GM13976 (cell line): ENCODE measurements around the gene GINS2.
A peak's percentile ranks its signal among the peaks of the same experiment; 100 is the strongest.

Experiments used
- DNase-seq: peaks from one replicate; pipeline ENCODE4 v3.0.0; 2012; ENCODE audit warnings: low spot score
- in situ Hi-C: fragments of 300-500 bp; cut with MboI; formaldehyde crosslinking; loops from one replicate; pipeline ENCODE4 v1.12.0; 2022; ENCODE audit warnings: low sequenced_read_pairs, mixed read lengths, inconsistent platforms; ENCODE audit not compliant: unreplicated experiment
- TF ChIP-seq, protein P1 (sequence below): IDR thresholded peaks from 2 replicates; pipeline ENCODE4 v1.5.1; 2012; ENCODE audit warnings: borderline replicate concordance, mild to moderate bottlenecking; ENCODE audit not compliant: insufficient read depth; ENCODE audit errors: extremely low read depth, missing control alignments, control extremely low read depth

Gene GINS2

DNA sequence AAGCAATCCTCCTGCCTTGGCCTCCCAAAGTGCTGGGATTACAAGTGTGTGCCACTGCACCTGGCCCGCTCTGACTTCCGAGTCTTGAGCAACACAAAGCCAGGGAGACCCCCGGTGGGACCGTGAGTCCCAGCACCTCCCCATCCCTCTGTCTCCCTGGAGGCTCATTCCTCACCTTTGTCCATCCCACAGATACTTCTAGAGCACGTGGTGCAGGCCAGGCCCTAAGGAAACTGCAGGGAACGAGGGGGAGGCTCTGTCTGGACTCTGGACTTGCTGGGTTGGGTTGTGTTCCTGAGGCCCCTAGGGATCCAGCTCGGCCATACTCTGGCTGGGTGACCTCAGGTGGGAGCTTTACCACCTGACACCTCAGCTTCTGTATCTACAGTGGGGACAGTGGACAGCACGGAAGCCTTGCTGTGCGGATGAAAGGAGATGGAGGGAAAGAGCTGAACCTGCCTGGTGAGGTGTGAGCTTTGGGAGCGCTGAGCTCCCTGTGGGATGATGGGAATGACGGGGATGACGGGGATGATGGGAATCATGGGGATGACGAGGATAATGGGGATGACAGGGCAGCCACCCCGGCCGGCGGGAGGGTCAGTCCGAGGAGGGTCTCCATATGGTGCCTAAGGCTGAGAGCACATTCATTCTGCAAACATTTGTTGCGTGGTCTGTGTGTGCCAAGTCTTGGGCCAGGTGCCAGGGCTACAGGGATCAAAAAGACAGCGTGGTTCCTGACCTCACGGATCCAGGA, 35.5 kb upstream of the GINS2 start:
- TF ChIP-seq, protein P1, sequence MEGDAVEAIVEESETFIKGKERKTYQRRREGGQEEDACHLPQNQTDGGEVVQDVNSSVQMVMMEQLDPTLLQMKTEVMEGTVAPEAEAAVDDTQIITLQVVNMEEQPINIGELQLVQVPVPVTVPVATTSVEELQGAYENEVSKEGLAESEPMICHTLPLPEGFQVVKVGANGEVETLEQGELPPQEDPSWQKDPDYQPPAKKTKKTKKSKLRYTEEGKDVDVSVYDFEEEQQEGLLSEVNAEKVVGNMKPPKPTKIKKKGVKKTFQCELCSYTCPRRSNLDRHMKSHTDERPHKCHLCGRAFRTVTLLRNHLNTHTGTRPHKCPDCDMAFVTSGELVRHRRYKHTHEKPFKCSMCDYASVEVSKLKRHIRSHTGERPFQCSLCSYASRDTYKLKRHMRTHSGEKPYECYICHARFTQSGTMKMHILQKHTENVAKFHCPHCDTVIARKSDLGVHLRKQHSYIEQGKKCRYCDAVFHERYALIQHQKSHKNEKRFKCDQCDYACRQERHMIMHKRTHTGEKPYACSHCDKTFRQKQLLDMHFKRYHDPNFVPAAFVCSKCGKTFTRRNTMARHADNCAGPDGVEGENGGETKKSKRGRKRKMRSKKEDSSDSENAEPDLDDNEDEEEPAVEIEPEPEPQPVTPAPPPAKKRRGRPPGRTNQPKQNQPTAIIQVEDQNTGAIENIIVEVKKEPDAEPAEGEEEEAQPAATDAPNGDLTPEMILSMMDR = no peak
- in situ Hi-C loops = no loop called here
- no peak for DNase-seq

DNA sequence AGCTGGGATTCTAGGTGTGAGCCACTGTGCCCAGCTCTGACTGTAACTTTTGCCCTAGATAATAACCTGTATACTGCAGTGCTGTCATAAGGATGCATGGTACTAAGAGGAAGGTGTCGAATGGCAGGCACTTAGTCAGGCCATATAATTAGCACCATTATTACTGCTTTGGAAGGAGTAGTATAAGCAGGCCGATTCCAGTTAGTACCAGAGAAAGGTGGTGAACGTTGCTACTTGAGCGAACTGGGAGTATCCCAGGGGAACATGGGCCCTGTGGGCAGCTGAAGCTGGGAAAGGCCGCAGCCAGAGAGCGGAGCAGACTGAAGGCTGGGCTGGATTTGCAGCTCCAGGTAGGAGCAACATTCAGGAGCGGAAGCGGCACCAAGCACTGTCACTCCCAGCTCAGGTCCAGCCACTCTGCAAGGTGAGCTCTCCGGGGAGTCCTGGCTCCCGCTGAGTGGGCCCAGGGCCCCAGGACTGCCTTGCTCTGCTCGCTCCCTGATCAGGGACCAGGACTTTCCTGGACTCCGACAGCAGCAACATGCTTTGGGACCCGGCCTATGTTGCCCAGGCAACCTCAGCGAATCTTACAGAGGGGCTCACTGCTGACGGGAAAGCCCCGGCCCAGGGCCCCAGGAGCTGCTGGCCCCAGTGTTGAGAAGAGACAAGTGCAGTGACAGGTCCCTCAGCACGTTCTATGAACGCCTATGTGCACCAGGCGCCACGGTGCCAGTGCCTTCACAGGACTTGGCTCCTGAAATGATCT, 33.6 kb upstream of the GINS2 start:
- TF ChIP-seq, protein P1 = no peak
- no peak for DNase-seq
- in situ Hi-C loops = no loop called here

DNA sequence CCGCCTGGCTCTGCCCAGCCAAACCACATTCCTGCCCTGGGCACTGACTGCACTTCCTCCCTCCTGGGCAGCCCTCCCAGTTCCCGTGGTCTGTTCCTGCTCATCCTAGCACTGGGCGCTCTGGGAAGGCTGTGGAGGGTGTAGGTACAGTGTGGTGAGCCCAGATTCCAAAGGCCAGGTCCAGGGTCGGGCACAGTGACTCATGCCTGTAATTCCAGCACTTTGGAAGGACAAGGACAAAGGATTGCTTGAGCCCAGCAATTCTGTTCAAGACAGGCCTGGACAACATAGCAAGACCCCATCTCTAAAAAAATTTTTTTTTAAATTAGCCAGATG, 31.5 kb upstream of the GINS2 start:
- TF ChIP-seq, protein P1 = no peak
- no peak for DNase-seq
- in situ Hi-C loops = no loop called here

DNA sequence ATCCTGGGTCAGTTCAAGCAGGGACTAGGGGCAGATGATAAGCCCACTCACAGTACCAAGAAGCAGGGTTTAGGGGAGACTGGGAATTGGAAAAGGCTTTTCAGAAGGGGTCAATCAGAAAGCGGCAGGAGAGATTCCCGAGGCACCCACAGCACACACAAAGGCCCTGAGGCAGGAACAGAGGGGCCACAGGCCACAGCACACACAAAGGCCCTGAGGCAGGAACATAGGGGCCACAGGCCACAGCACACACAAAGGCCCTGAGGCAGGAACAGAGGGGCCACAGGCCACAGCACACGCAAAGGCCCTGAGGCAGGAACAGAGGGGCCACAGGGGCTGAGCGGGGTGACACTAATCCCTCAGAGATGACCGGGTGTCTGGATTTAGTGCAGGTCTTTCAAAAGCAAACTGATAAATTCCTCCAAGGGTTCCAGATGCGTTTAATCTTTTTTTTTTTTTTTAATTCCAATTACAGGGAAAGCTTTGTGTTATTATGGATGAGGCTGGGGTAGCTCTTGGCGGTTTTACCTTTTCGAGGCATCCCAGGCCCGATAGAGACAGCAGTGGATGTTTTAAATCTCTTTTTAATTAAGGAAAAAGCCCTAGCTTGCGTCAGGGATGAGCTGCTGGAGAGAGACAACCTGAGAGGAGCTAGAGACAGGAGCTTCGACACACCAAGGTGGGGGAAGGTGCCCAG, 31.0 kb upstream of the GINS2 start:
- TF ChIP-seq, protein P1 = no peak
- in situ Hi-C loops = no loop called here
- no peak for DNase-seq

DNA sequence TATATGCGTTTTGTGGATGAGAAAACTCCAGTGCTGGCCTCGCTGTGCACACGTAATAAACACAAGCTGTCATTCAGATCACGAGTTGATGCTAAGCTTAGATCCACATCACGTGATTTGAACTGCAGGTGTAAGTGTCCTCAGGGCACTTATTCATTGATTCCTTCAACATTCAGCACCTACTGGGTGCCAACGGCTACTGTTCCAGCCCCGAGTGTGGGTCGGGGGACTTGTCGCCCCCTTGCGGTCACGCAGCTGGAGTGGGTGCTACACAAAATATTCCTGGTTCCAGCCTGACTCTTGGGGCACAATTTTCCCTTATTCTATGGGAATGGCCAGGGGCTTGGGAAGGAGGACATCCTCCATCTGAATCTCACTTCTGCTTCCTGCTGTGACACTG, 29.9 kb upstream of the GINS2 start:
- in situ Hi-C loops = no loop called here
- TF ChIP-seq, protein P1 = peak; percentile 50
- DNase-seq = peak; percentile 55

DNA sequence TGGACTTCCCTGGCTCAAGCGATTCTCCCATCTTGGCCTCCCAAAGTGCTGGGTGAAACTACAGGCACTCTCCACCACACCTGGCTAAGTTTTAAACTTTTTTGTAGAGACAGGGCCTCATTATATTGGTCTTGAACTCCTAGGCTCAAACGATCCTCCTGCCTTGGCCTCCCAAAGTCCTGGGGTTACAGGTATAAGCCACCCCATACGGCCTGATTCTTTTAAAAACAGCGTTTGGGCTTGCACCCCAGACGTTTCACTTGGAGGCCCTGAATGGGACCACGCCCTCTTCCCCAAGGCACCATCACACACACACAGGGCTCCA, 29.4 kb upstream of the GINS2 start:
- no peak for DNase-seq
- TF ChIP-seq, protein P1 = no peak
- in situ Hi-C loops = no loop called here
